WTC11 (cell line): ENCODE measurements around the gene IFITM5. TPM values are rescaled to one million over a fixed set of nuclear protein-coding genes. Genes with fewer than 3 reads are reported as not detected.
"Not testable (repeated sequence)": the region's sequence is repeated elsewhere in the genome, so short reads cannot be mapped to it uniquely, and the experiment has no call there.

ENCODE experiments used
- ATAC-seq: fragments of 200-7000 bp; cut with Tn5 transposase; 2 replicates; pipeline ENCODE4 v1.10.0; 2021; ENCODE audit warnings: mild to moderate bottlenecking, moderate library complexity
- CTCF ChIA-PET: fragments of 300-600 bp; sonication (Branson Sonifier 250); formaldehyde crosslinking; loops from one replicate; lab custom pipeline; 2021; ENCODE audit warnings: antibody characterized with exemption; lab: Charles Lee
- POLR2A ChIA-PET: fragments of 350-600 bp; sonication (Branson Sonifier 250); formaldehyde crosslinking; loops from one replicate; lab custom pipeline; 2021; ENCODE audit warnings: antibody characterized with exemption; lab: Charles Lee
- DNase-seq: peaks from one replicate; pipeline ENCODE4 v3.0.0; 2021; ENCODE audit warnings: low spot score
- H3K27ac Mint-ChIP-seq: 2 replicates; pipeline ENCODE4 v1.8.0; 2021; ENCODE audit warnings: mixed read lengths
- H3K27me3 Mint-ChIP-seq: 2 replicates; pipeline ENCODE4 v1.8.0; 2021; ENCODE audit warnings: low read depth, mild to moderate bottlenecking, moderate library complexity, mixed read lengths
- H3K36me3 Mint-ChIP-seq: 2 replicates; pipeline ENCODE4 v1.8.0; 2021; ENCODE audit warnings: mixed read lengths
- H3K4me1 Mint-ChIP-seq: 2 replicates; pipeline ENCODE4 v1.8.0; 2022; ENCODE audit warnings: mixed read lengths
- H3K4me3 Mint-ChIP-seq: 2 replicates; pipeline ENCODE4 v1.8.0; 2021; ENCODE audit warnings: mild to moderate bottlenecking, moderate library complexity, mixed read lengths
- H3K9me3 Mint-ChIP-seq: 2 replicates; pipeline ENCODE4 v1.8.0; 2021; ENCODE audit warnings: mixed read lengths
- ARID4B ChIP-seq: sonication (generic); formaldehyde crosslinking; IDR thresholded peaks from 2 replicates; pipeline ENCODE4 v1.8.0; 2023; ENCODE audit warnings: missing genetic modification reagents, mild to moderate bottlenecking, borderline replicate concordance
- ATF6 ChIP-seq: sonication (generic); formaldehyde crosslinking; IDR thresholded peaks from 2 replicates; pipeline ENCODE4 v1.8.1; 2023; ENCODE audit warnings: mild to moderate bottlenecking, missing genetic modification reagents
- E2F5 ChIP-seq: sonication (generic); formaldehyde crosslinking; IDR thresholded peaks from 2 replicates; pipeline ENCODE4 v1.8.1; 2022; ENCODE audit warnings: mild to moderate bottlenecking, moderate library complexity, missing genetic modification reagents
- HMGXB4 ChIP-seq: sonication (generic); formaldehyde crosslinking; IDR thresholded peaks from 2 replicates; pipeline ENCODE4 v1.8.1; 2023; ENCODE audit warnings: mild to moderate bottlenecking, moderate library complexity, missing genetic modification reagents
- KAT7 ChIP-seq: sonication (generic); formaldehyde crosslinking; IDR thresholded peaks from 2 replicates; pipeline ENCODE4 v1.8.1; 2023; ENCODE audit warnings: missing genetic modification reagents, mild to moderate bottlenecking, borderline replicate concordance
- NFATC4 ChIP-seq: fragments of 250-450 bp; sonication (Bioruptor Pico); IDR thresholded peaks from 2 replicates; pipeline ENCODE4 v1.9.0; 2021; ENCODE audit warnings: mild to moderate bottlenecking
- SP1 ChIP-seq: sonication (generic); formaldehyde crosslinking; conservative IDR thresholded peaks from 2 replicates; pipeline ENCODE4 v1.8.1; 2022; ENCODE audit warnings: missing genetic modification reagents
- TEAD1 ChIP-seq: sonication (generic); formaldehyde crosslinking; IDR thresholded peaks from 2 replicates; pipeline ENCODE4 v1.8.0; 2022; ENCODE audit warnings: mild to moderate bottlenecking, missing genetic modification reagents
- USF2 ChIP-seq: sonication (generic); formaldehyde crosslinking; IDR thresholded peaks from 2 replicates; pipeline ENCODE4 v1.8.1; 2023; ENCODE audit warnings: mild to moderate bottlenecking, missing genetic modification reagents, moderate library complexity
- ZMAT4 ChIP-seq: fragments of 250-450 bp; sonication (Bioruptor Pico); IDR thresholded peaks from 2 replicates; pipeline ENCODE4 v1.9.0; 2021; ENCODE audit warnings: mild to moderate bottlenecking
- ZNF317 ChIP-seq: sonication (generic); formaldehyde crosslinking; IDR thresholded peaks from 2 replicates; pipeline ENCODE4 v1.8.1; 2023; ENCODE audit warnings: low read depth, mild to moderate bottlenecking, moderate library complexity, missing genetic modification reagents, borderline replicate concordance
- ZNF416 ChIP-seq: fragments of 250-450 bp; sonication (Bioruptor Pico); IDR thresholded peaks from 2 replicates; pipeline ENCODE4 v1.9.0; 2021; ENCODE audit warnings: mild to moderate bottlenecking, inconsistent platforms
- total RNA-seq: library from RNA; stranded (reverse); gene quantifications from 3 replicates; pipeline ENCODE4 v1.2.3, GENCODE V29; 2021

The IFITM5 gene
- total RNA-seq, 1 experiment from 2014 or later, result not detected

- not testable (repeated sequence) for H3K27me3 Mint-ChIP-seq, DNase-seq, H3K9me3 Mint-ChIP-seq, H3K36me3 Mint-ChIP-seq
- Mint-ChIP-seq H3K27ac (peak overlapping the region; percentile 100), H3K4me3 (peak overlapping the region; percentile 95), H3K4me1 (peaks cover 24% of the 10 kb centered on the region)
- ATAC-seq, result peak; percentile 20
- ChIA-PET CTCF (interaction anchor here (0.6 to 1.3 kb wide), 2 partner anchors 13 to 21 kb away, joined by 3 to 7 read pairs; no protein-coding TSS in a partner anchor), POLR2A (interaction anchor here (0.6 to 1.3 kb wide), 4 partner anchors 10 to 36 kb away, joined by 3 to 4 read pairs (median 3); no protein-coding TSS in a partner anchor)
- 0 out of 2 replicates have a peak, but pooled peaks have one; percentile 37 for TF ChIP-seq KAT7 (CRISPR knock-in tag)
- 0 out of 2 replicates have a peak, but pooled peaks have one; percentile 32 for TF ChIP-seq SP1 (CRISPR knock-in tag)
Measured at GRCh38 chr11:319121-319887, 20.0 kb upstream of the IFITM5 start.

GRCh38 chr11:318405-319120 is 19.2 kb upstream of the IFITM5 start:
- not testable (repeated sequence) for H3K4me3 Mint-ChIP-seq, DNase-seq, H3K9me3 Mint-ChIP-seq, H3K27ac Mint-ChIP-seq, H3K27me3 Mint-ChIP-seq
- ChIA-PET POLR2A (interaction anchor here (0.6 to 0.9 kb wide), 2 partner anchors 13 to 37 kb away, joined by 3 read pairs; no protein-coding TSS in a partner anchor), CTCF (interaction anchor here (2.3 to 3.6 kb wide), 2 partner anchors 11 to 68 kb away, joined by 13 to 34 read pairs; partner anchors contain the start of gene IFITM2)
- peaks cover 11% of the 10 kb centered on the region for H3K36me3 Mint-ChIP-seq
- H3K4me1 Mint-ChIP-seq, result peaks cover 22% of the 10 kb centered on the region
- ATAC-seq, result peak; percentile 18

GRCh38 chr11:317668-318404 is 18.5 kb upstream of the IFITM5 start:
- not testable (repeated sequence) for H3K27me3 Mint-ChIP-seq, ATAC-seq, H3K9me3 Mint-ChIP-seq
- DNase-seq, result peak; percentile 24
- POLR2A ChIA-PET, result interaction anchor here (0.6 to 1.1 kb wide), 3 partner anchors 10 to 22 kb away, joined by 3 to 5 read pairs (median 3); partner anchors contain the start of gene IFITM2
- Mint-ChIP-seq H3K4me3 (peak overlapping the region; percentile 75), H3K4me1 (peaks cover 29% of the 10 kb centered on the region), H3K36me3 (peaks cover 11% of the 10 kb centered on the region), H3K27ac (peak overlapping the region; percentile 96)
- CTCF ChIA-PET, result interaction anchor here (0.7 to 3.6 kb wide), 10 partner anchors 9 to 111 kb away, joined by 3 to 34 read pairs (median 7); partner anchors contain the start of genes BET1L, IFITM2 and RIC8A
- 0 out of 2 replicates have a peak, but pooled peaks have one; percentile 27 for TF ChIP-seq ZMAT4

GRCh38 chr11:316891-317301 is 17.6 kb upstream of the IFITM5 start:
- Mint-ChIP-seq H3K27me3 (no peaks in the 10 kb centered on the region), H3K4me1 (peaks cover 39% of the 10 kb centered on the region), H3K9me3 (no peaks in the 10 kb centered on the region), H3K36me3 (peaks cover 11% of the 10 kb centered on the region), H3K4me3 (peak overlapping the region; percentile 75), H3K27ac (peak overlapping the region; percentile 96)
- POLR2A ChIA-PET, result interaction anchor here (0.6 to 1.1 kb wide), 5 partner anchors 9 to 396 kb away, joined by 3 to 5 read pairs (median 3); partner anchors contain the start of gene IFITM2
- DNase-seq (no peak), ATAC-seq (no peak)
- CTCF ChIA-PET, result interaction anchor here (0.7 to 3.6 kb wide), 12 partner anchors 8 to 110 kb away, joined by 3 to 34 read pairs (median 6); partner anchors contain the start of genes BET1L, IFITM2 and RIC8A
- no peak for TF ChIP-seq ZNF317 (CRISPR knock-in tag)
- TF ChIP-seq NFATC4 (CRISPR knock-in tag), result no peak
- no peak for TF ChIP-seq TEAD1 (CRISPR knock-in tag)
- TF ChIP-seq USF2, result no peak
- TF ChIP-seq HMGXB4 (CRISPR knock-in tag), result no peak
- no peak for TF ChIP-seq E2F5 (CRISPR knock-in tag)
- TF ChIP-seq ATF6 (CRISPR knock-in tag), result no peak
- TF ChIP-seq ARID4B (CRISPR knock-in tag), result no peak
- no peak for TF ChIP-seq ZNF416 (CRISPR knock-in tag)
